Right ventricle myocardium superior (tissue), 1 donor: ENCODE results near the gene TUBB4B. TPM values are rescaled to one million over a fixed set of nuclear protein-coding genes. Genes with fewer than 3 reads are reported as not detected.

Source experiments
- ATAC-seq: fragments of 200-7000 bp; cut with Tn5 transposase; one replicate; pipeline ENCODE4 v1.9.1; 2020; ENCODE audit warnings: mild to moderate bottlenecking; ENCODE audit not compliant: poor library complexity
- DNase-seq: peaks from one replicate; pipeline ENCODE4 v3.0.0-alpha.2; 2020
- intact Hi-C: fragments of 100-400 bp; cut with DNase I; formaldehyde crosslinking; loops from one replicate; pipeline ENCODE4 v1.11.2; 2022
- total RNA-seq: library from RNA; stranded (reverse); fragmentation: NEBNext Ultra II Directional; extraction: Animal tissue kit (Norgen Biotek cat#: 25700); gene quantifications from one replicate; pipeline ENCODE4 v1.2.1, GENCODE V29; 2021
- donor health status: DM: no; HTN: yes; CAD: no; lungs with severe emphysema.

Gene TUBB4B
- total RNA-seq, 1 donor from 2014 or later = 515 TPM

DNA sequence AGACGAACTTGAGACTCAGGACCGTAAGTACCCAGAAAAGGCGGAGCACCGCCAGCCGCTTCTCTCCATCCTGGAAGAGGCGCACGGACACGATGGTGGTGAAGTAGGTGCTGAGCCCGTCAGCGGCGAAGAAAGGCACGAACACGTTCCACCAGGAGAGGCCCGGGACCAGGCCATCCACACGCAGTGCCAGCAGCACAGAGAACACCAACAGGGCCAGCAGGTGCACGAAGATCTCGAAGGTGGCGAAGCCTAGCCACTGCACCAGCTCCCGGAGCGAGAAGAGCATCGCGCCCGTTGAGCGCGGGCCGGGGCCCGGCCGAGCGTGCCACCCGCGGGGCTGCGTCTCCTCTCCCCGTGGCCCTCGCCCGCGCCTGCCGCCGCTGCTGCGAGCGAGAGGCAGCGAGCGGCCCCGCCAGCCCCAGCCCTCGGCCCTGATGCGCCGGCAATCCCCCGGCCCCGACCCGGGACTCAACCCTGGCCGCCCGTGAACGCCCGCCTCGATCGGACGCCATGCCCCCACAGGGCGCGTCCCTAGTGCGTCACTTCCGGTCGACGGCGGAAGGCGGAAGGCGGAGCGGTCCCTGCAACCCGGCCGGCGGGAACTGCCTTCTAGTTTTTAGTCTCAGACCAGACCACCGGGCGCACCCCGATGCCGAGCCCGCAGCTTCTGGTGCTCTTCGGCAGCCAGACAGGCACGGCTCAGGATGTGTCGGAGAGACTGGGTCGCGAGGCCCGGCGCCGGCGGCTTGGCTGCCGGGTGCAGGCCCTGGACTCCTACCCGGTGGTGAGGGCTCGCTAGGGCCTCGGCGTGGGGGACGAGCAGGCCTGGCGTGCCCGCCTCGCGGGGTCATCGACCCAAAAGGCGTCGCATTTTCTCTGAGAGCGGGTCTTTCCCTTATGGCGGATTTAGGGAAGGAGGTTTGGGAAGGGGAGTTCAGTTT, 35.7 kb upstream of the TUBB4B start, which contains the start of the genes NDOR1 and TMEM203:
Gene NDOR1, plus strand, starts transcription at position 575 of the 944 bp plus-strand sequence. Its CDS starts 78 bp downstream, at position 653.
Gene TMEM203, minus strand, starts transcription at position 523 of the 944 bp plus-strand sequence. Its CDS starts 234 bp downstream, at position 289.
- DNase-seq = peak; percentile 95
- peak; percentile 73 for ATAC-seq
- intact Hi-C loops = no loop called here

GRCh38 chr9:137206602-137207001, 34.5 kb upstream of the TUBB4B start:
- DNase-seq (no peak), ATAC-seq (no peak)
- intact Hi-C loops = no loop called here

- no peak for ATAC-seq
- no peak for DNase-seq
- intact Hi-C loops = no loop called here
These were observed 29.6 kb upstream of the TUBB4B start for GRCh38 chr9:137211532-137211931.

DNA sequence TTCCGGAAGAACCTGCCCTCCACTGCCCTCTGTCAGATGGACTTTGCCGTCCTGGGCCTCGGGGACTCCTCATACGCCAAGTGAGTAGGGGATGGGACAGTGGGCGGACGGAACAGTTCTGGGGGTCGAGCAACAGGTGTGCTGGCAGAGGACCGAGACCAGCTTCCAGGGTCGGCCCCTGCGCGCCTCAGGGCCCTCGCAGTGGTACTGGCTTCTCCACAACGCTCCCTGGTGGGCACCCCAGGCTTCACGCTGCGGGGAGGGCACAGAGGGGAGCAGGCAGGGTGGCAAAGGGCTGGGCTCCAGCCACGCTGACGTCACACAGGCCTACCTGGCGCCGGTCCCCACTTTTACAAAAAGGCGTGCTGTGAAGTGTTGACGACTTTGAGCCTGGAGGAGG, 28.6 kb upstream of the TUBB4B start:
- intact Hi-C loops = no loop called here
- no peak for ATAC-seq

DNA sequence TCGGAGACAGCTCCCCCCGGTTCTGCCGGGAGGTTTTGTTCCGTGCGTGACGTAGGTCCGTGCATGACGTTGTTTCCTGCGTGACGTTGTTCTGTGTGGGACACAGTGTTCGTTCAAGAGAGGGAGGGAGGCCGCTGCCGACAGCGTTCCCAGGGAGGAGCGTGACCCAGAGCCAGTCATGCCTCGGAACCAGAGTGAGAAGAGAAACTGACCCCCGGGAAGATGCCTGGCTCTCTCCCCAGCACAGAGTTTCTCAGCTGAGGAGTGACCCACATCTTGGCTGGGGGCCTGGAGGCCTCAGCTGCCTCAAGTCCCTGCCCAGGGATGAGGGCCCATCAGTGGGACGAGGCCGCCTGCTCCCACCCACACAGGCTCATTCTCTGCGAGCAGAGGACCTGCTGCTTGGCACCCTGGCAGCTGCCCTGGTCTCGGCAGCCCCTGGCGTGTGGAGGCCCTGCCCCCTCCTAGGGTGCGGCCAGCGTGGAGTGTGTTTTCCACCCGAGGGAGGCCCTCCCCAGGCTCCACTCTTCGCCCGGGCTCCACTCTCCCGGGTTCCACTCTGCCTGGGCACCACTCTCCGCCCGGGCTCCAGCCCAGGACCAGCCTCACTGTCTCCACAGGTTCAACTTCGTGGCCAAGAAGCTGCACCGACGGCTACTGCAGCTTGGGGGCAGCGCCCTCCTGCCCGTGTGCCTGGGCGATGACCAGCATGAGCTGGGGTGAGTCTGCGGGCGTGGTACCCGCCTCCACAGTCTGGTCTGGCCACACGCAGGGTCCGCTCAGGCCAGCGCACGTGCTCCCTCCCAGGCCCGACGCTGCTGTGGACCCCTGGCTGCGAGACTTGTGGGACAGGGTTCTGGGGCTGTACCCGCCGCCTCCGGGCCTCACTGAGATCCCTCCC, 27.7 kb upstream of the TUBB4B start:
- intact Hi-C loops = no loop called here
- DNase-seq (no peak), ATAC-seq (no peak)

More for the DNA sequence above, 28.6 kb upstream of the TUBB4B start:
- DNase-seq = no peak

- DNase-seq (no peak), ATAC-seq (no peak)
- intact Hi-C loops = no loop called here
These were observed 26.5 kb upstream of the TUBB4B start for GRCh38 chr9:137214620-137215019.

DNA sequence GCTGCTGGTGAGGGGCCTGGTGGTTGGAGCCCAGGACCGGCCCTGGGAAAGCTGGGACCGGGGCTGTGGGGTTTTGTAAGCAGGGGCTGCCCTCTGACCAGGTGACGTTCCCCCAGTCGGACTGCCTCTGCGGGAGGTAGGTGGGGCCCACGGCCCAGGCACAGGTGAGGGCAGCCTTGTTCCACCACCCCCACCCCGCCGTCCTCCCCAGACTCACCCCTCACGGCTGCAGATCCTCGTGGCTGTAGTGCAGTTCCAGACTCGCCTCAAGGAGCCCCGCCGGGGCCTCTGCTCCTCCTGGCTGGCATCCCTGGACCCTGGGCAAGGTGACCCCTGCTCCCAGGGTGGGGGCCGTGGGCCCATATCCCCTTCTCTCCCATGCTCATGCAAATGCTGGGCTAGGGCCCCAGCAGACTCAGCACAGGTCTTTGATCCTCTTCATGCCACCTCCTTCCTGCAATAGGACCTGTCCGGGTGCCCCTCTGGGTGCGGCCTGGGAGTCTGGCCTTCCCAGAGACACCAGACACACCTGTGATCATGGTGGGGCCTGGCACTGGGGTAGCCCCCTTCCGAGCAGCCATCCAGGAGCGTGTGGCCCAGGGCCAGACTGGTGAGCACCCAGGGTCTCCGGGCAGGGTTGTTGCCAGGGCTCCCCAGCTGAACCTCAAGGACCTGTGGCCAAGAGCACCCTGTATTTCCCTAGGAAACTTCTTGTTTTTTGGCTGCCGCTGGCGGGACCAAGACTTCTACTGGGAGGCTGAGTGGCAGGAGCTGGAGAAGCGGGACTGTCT, 25.7 kb upstream of the TUBB4B start:
- intact Hi-C loops = no loop called here
- no peak for DNase-seq
- ATAC-seq = no peak

- ATAC-seq (no peak), DNase-seq (no peak)
- intact Hi-C loops = no loop called here
These were observed 24.7 kb upstream of the TUBB4B start for GRCh38 chr9:137216188-137216965.

DNA sequence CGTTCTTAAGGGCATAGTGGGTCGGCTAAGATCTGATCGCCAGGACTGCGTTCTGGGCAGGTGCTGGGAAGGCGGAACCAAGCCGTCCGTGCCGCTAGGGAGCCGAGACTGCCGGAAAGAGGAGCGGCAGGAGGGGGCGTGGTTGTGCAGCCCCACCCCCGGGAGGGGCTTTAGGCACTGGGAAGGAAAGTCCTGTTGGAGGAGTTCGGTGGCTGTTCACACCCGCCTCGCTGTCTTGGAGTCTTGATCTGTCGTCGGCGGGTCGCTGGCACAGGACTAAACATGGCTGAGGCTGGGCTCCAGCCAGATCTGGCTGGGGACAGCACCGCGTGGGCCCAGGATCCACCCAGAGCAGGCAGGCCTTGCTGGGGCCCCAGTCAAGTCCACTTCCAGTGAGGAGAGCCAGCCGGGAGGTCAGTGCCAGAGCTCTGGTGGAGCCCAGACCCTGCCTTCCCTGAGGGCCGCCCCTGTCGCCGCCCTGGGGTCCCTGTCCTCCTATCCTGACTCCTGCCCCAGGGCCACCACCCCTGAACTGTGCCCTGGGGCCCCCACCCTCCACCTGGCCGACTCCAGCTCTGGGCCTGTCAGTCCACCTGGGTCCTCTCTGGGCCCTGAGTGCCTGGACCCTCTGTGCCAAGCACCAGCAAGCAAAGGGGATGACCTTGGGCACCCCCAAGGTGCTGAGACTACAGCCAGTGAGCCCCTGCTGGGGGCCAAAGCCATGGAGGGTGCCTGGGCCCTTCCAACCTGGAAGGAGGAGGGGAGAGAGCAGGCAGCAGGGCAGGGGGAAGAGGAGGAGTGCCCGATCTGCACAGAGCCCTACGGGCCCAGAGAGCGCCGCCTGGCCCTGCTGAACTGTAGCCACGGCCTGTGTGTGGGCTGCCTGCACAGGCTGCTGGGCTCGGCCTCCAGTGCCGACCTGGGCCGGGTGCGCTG, 23.5 kb upstream of the TUBB4B start:
- peak; percentile 55 for ATAC-seq
- intact Hi-C loops = no loop called here
- peak; percentile 79 for DNase-seq

- ATAC-seq (no peak), DNase-seq (no peak)
- intact Hi-C loops = no loop called here
These were observed 22.8 kb upstream of the TUBB4B start for GRCh38 chr9:137218212-137218753.

DNA sequence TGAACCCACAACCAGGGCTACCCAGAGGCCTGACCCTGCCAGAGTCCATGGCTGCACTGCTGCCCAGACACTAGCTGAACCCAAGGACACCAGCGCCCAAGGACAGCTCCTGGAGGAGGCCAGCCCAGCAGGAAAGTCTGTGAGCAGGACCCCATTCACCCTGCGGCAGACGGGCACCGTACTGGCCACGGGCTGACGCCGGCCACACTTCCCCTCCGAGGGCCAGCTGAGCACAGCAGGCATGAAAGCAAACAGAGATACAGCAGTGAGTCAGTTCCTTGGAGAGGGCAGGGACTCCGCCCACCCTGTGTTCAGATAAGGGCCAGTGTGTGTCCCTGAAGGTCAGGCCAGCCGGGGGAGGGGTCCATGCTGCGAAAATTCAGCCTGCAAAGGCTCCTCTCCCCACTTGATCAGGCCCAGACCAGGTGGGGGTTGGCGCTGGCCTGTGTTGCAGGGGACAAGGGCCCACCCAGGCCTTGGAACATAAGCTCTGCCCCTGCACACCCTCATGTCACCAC, 22.3 kb upstream of the TUBB4B start:
- DNase-seq (no peak), ATAC-seq (peak; percentile 2)
- intact Hi-C loops = no loop called here

- intact Hi-C loops = no loop called here
- no peak for ATAC-seq
- DNase-seq = no peak
These were observed 21.2 kb upstream of the TUBB4B start for GRCh38 chr9:137219757-137220316.

- ATAC-seq (no peak), DNase-seq (no peak)
- intact Hi-C loops = no loop called here
These were observed 20.6 kb upstream of the TUBB4B start for GRCh38 chr9:137220317-137221094.

- intact Hi-C loops = no loop called here
- DNase-seq = no peak
- no peak for ATAC-seq
These were observed 20.0 kb upstream of the TUBB4B start for GRCh38 chr9:137221095-137221505.

- ATAC-seq (no peak), DNase-seq (no peak)
- intact Hi-C loops = no loop called here
These were observed 19.5 kb upstream of the TUBB4B start for GRCh38 chr9:137221506-137222111.
